Naive B cell (primary cell): Measurements from ENCODE around the gene HOXD9. TPM values are rescaled to one million over a fixed set of nuclear protein-coding genes. Genes with fewer than 3 reads are reported as not detected.

Experiments used
- ATAC-seq, 2 donors: fragments of 150-1000 bp; cut with Tn5 transposase; 2 replicates each; pipeline ENCODE4 v1.10.0; 2021; ENCODE audit warnings: low read depth in 2 of 2, mild to moderate bottlenecking in 2 of 2, moderate library complexity in 2 of 2
- DNase-seq: peaks from one replicate; pipeline ENCODE4 v3.0.0; 2022
- H3K27ac Mint-ChIP-seq, 6 donors: one replicate each; pipeline ENCODE4 v1.8.0; 2020 to 2022; ENCODE audit warnings: mild to moderate bottlenecking in 6 of 6, mixed read lengths in 6 of 6, moderate library complexity in 5 of 6, inconsistent platforms in 2 of 6
- H3K27me3 Mint-ChIP-seq, 3 donors: one replicate each; pipeline ENCODE4 v1.8.0; 2021 to 2022; ENCODE audit warnings: mixed read lengths in 3 of 3, mild to moderate bottlenecking in 1 of 3
- H3K36me3 Mint-ChIP-seq, 2 donors: one replicate each; pipeline ENCODE4 v1.8.0; 2020 to 2022; ENCODE audit warnings: mixed read lengths in 2 of 2, inconsistent platforms in 1 of 2, mild to moderate bottlenecking in 1 of 2
- H3K4me1 Mint-ChIP-seq, 3 donors: one replicate each; pipeline ENCODE4 v1.8.0; 2020 to 2022; ENCODE audit warnings: mixed read lengths in 3 of 3, inconsistent platforms in 1 of 3, mild to moderate bottlenecking in 1 of 3, moderate library complexity in 1 of 3
- H3K4me3 Mint-ChIP-seq, 8 donors: one replicate each; pipeline ENCODE4 v1.8.0; 2020 to 2022; ENCODE audit warnings: mild to moderate bottlenecking in 8 of 8, mixed read lengths in 8 of 8, moderate library complexity in 8 of 8, inconsistent platforms in 2 of 8
- H3K9me3 Mint-ChIP-seq, 7 donors: one replicate each; pipeline ENCODE4 v1.8.0; 2020 to 2022; ENCODE audit warnings: mixed read lengths in 7 of 7, mild to moderate bottlenecking in 5 of 7, inconsistent platforms in 2 of 7, moderate library complexity in 1 of 7
- polyA plus RNA-seq, 6 donors: library from polyadenylated mRNA; unstranded; fragments of 300-500 nt; fragmentation: Illumina TruSeq; gene quantifications; one replicate each; pipeline ENCODE4 v1.2.3, GENCODE V29; 2021; ENCODE audit warnings: low read depth in 6 of 6

Gene HOXD9
- polyA plus RNA-seq, 6 donors from 2014 or later, result not detected

GRCh38 chr2:176128982-176129796, 6.7 kb downstream of the HOXD9 start, which contains the start of gene HOXD8:
Gene HOXD8, plus strand, starts transcription at chr2:176129705. Its CDS starts 662 bp downstream, at chr2:176130367.
- Mint-ChIP-seq H3K4me3 (peak within 1 kb of the TSS; percentile 56 to 85 (median 78)), H3K27ac (peak within 1 kb of the TSS in 4 of 6 donors; percentile 75 to 97 (median 88)), H3K27me3 (peaks cover 76 to 78% (median 78%) of the 10 kb centered on the region in 3 donors), H3K9me3 (peaks cover 0 to 18% (median 7%) of the 10 kb centered on the region in 7 donors), H3K36me3 (peaks cover 0 to 4% of the 10 kb centered on the region in 2 donors), H3K4me1 (peaks cover 29 to 37% (median 29%) of the 10 kb centered on the region in 3 donors)
- no peak for ATAC-seq
- no peak for DNase-seq

- Mint-ChIP-seq H3K36me3 (peaks cover 0 to 4% of the 10 kb centered on the region in 2 donors), H3K9me3 (peaks cover 0 to 18% (median 7%) of the 10 kb centered on the region in 7 donors), H3K4me3 (peak overlapping the region in 6 of 8 donors; percentile 19 to 78 (median 62)), H3K4me1 (peaks cover 29 to 37% (median 29%) of the 10 kb centered on the region in 3 donors), H3K27me3 (peaks cover 74 to 78% (median 76%) of the 10 kb centered on the region in 3 donors), H3K27ac (peak overlapping the region in 1 of 6 donors; percentile 37)
- ATAC-seq, result peak in 1 of 2 donors; percentile 14
- no peak for DNase-seq
Observed at GRCh38 chr2:176129813-176130146, 7.3 kb downstream of the HOXD9 start.

DNA sequence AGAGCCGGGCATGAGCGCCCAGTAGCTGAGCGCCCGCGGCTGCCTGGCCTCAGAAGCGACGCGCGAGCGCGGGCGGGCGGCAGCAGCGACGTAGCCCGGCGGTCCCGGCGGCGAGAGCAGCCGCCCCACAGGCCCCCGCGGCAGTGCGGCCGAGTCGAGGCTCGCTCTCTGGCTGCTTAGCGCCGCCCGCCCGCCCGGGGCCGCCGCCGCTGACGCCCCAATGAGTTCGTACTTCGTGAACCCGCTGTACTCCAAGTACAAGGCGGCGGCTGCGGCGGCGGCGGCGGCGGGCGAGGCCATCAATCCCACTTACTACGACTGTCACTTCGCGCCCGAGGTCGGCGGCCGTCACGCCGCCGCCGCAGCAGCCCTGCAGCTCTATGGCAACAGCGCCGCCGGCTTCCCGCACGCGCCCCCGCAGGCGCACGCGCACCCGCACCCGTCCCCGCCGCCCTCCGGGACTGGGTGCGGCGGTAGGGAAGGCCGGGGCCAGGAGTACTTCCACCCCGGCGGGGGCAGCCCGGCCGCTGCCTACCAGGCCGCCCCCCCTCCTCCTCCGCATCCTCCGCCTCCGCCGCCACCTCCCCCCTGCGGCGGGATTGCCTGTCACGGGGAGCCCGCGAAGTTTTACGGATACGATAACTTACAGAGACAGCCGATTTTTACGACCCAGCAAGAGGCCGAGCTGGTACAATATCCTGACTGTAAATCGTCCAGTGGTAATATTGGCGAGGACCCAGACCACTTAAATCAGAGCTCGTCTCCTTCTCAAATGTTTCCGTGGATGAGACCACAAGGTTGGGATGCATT, 7.8 kb downstream of the HOXD9 start:
- ATAC-seq, result peak; percentile 18 to 23
- H3K27me3 Mint-ChIP-seq, result peaks cover 74 to 82% (median 76%) of the 10 kb centered on the region in 3 donors
- peaks cover 29 to 37% (median 31%) of the 10 kb centered on the region in 3 donors for H3K4me1 Mint-ChIP-seq
- no peak for DNase-seq
- H3K9me3 Mint-ChIP-seq, result peaks cover 0 to 18% (median 7%) of the 10 kb centered on the region in 7 donors
- peak overlapping the region; percentile 69 to 85 (median 82) for H3K4me3 Mint-ChIP-seq
- peak overlapping the region in 5 of 6 donors; percentile 30 to 87 (median 75) for H3K27ac Mint-ChIP-seq
- peaks cover 3 to 4% of the 10 kb centered on the region in 2 donors for H3K36me3 Mint-ChIP-seq

DNA sequence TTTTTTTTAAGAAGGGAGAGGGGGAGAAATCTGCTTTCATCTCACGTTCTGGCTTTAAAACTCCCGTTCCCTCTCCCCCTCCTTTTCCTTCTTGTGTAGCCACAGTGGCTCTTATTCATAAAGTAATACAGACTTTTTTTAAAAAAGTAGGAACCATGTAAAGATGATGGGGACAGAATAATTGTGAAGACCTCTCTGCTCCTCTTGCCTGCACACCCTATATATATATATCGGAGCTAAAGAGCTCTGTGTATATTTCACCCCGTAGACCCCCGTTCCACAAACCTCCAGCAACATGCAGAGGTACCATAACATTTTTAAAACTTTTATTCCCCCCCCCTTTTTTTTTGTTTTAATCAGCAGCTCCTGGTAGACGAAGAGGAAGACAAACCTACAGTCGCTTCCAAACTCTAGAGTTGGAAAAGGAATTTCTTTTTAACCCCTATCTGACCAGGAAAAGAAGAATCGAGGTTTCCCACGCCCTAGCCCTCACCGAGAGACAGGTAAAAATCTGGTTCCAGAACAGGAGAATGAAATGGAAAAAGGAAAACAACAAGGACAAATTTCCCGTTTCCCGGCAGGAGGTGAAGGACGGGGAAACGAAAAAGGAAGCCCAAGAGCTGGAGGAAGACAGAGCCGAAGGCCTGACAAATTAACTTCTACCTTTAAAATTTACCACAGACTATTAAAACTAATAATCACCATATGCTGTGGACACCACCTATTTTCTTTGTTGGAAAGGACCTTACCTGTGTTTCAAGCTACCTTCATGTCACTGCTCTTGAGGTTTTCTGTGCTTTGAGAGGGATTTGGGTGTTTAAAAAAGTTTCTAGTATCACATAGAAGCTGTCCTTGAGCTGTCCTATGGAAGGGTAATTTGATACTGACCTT, 8.7 kb downstream of the HOXD9 start:
- Mint-ChIP-seq H3K4me3 (peak overlapping the region; percentile 69 to 85 (median 82)), H3K4me1 (peaks cover 36 to 44% (median 39%) of the 10 kb centered on the region in 3 donors), H3K27ac (peak overlapping the region in 5 of 6 donors; percentile 30 to 87 (median 75)), H3K36me3 (peaks cover 4 to 12% of the 10 kb centered on the region in 2 donors), H3K9me3 (peaks cover 0 to 18% (median 10%) of the 10 kb centered on the region in 7 donors), H3K27me3 (peaks cover 76 to 83% (median 77%) of the 10 kb centered on the region in 3 donors)
- DNase-seq, result no peak
- no peak for ATAC-seq

DNA sequence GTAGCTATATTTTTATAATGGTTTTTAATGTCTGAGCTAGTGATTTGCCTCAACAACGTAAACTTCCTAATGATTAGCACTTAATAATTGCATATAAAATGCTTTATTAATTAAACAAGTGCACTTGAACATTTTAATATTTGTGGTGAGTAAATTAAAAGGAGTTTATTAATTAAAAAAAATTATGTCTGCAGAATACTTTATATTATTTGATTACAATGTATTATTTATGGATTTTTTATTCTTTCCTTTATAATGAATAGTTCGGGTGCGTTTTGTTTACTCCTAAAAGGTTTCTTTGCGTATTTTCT, 9.3 kb downstream of the HOXD9 start:
- Mint-ChIP-seq H3K36me3 (peaks cover 4 to 12% of the 10 kb centered on the region in 2 donors), H3K27ac (no peak overlapping the region), H3K4me3 (peak overlapping the region in 6 of 8 donors; percentile 10 to 88 (median 84)), H3K4me1 (peaks cover 38 to 44% (median 40%) of the 10 kb centered on the region in 3 donors), H3K27me3 (peaks cover 76 to 80% (median 77%) of the 10 kb centered on the region in 3 donors), H3K9me3 (peaks cover 0 to 18% (median 12%) of the 10 kb centered on the region in 7 donors)
- DNase-seq, result no peak
- no peak for ATAC-seq

GRCh38 chr2:176132205-176133171, 10.0 kb downstream of the HOXD9 start:
- H3K27ac Mint-ChIP-seq, result peak overlapping the region in 2 of 6 donors; percentile 88 to 93
- peaks cover 4 to 12% of the 10 kb centered on the region in 2 donors for H3K36me3 Mint-ChIP-seq
- ATAC-seq (no peak), DNase-seq (no peak)
- peaks cover 0 to 18% (median 12%) of the 10 kb centered on the region in 7 donors for H3K9me3 Mint-ChIP-seq
- peaks cover 76 to 79% (median 77%) of the 10 kb centered on the region in 3 donors for H3K27me3 Mint-ChIP-seq
- peak overlapping the region; percentile 10 to 88 (median 84) for H3K4me3 Mint-ChIP-seq
- peaks cover 37 to 44% (median 43%) of the 10 kb centered on the region in 3 donors for H3K4me1 Mint-ChIP-seq

DNA sequence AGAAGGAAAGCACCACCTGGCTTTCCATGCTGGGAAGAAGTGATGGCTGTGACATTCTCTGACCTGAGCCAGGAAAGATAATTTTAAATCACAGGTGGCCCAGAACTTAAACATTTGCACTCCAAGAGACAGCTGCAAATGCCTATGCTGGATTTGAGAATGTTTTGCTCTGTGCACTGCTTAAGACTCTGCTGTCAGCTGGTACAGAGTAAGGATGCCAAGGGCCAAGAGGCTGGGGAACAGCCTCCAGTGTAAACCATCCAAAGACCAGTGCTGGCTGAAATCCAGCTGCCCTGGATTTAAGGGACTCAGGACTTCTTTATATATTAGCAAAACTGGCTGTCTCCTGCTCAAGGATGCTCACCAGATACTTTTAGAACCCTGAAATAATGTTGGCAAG, 10.9 kb downstream of the HOXD9 start:
- peaks cover 4 to 15% of the 10 kb centered on the region in 2 donors for H3K36me3 Mint-ChIP-seq
- peaks cover 1 to 22% (median 12%) of the 10 kb centered on the region in 7 donors for H3K9me3 Mint-ChIP-seq
- no peak for DNase-seq
- no peak overlapping the region for H3K27ac Mint-ChIP-seq
- no peak overlapping the region for H3K4me3 Mint-ChIP-seq
- H3K4me1 Mint-ChIP-seq, result peaks cover 33 to 38% (median 36%) of the 10 kb centered on the region in 3 donors
- ATAC-seq, result no peak
- peaks cover 76 to 79% (median 77%) of the 10 kb centered on the region in 3 donors for H3K27me3 Mint-ChIP-seq

- peaks cover 77 to 79% (median 78%) of the 10 kb centered on the region in 3 donors for H3K27me3 Mint-ChIP-seq
- peaks cover 4 to 29% (median 12%) of the 10 kb centered on the region in 7 donors for H3K9me3 Mint-ChIP-seq
- H3K4me1 Mint-ChIP-seq, result peaks cover 29 to 35% (median 30%) of the 10 kb centered on the region in 3 donors
- peaks cover 4 to 21% of the 10 kb centered on the region in 2 donors for H3K36me3 Mint-ChIP-seq
- ATAC-seq, result no peak
- no peak overlapping the region for H3K27ac Mint-ChIP-seq
- H3K4me3 Mint-ChIP-seq, result peak overlapping the region in 2 of 8 donors; percentile 1 to 33
- DNase-seq, result no peak
Observed at GRCh38 chr2:176134035-176134434, 11.5 kb downstream of the HOXD9 start.

GRCh38 chr2:176135035-176135440, 12.5 kb downstream of the HOXD9 start:
- Mint-ChIP-seq H3K27ac (no peak overlapping the region), H3K36me3 (peaks cover 4 to 26% of the 10 kb centered on the region in 2 donors), H3K4me1 (peaks cover 27 to 38% (median 30%) of the 10 kb centered on the region in 3 donors), H3K4me3 (peak overlapping the region in 3 of 8 donors; percentile 52 to 78 (median 77)), H3K9me3 (peaks cover 4 to 39% (median 16%) of the 10 kb centered on the region in 7 donors), H3K27me3 (peaks cover 83 to 86% (median 83%) of the 10 kb centered on the region in 3 donors)
- DNase-seq (no peak), ATAC-seq (no peak)

- Mint-ChIP-seq H3K4me1 (peaks cover 27 to 39% (median 31%) of the 10 kb centered on the region in 3 donors), H3K9me3 (peaks cover 4 to 41% (median 19%) of the 10 kb centered on the region in 7 donors), H3K36me3 (peaks cover 4 to 33% of the 10 kb centered on the region in 2 donors), H3K27ac (peak overlapping the region in 1 of 6 donors; percentile 89), H3K27me3 (peaks cover 81 to 84% (median 81%) of the 10 kb centered on the region in 3 donors), H3K4me3 (peak overlapping the region in 6 of 8 donors; percentile 41 to 78 (median 50))
- no peak for ATAC-seq
- DNase-seq, result no peak
Observed at GRCh38 chr2:176136374-176137251, 14.1 kb downstream of the HOXD9 start.

GRCh38 chr2:176137252-176137580, 14.7 kb downstream of the HOXD9 start:
- peak overlapping the region in 3 of 8 donors; percentile 21 to 47 (median 25) for H3K4me3 Mint-ChIP-seq
- DNase-seq, result no peak
- peaks cover 3 to 35% of the 10 kb centered on the region in 2 donors for H3K36me3 Mint-ChIP-seq
- peaks cover 83 to 85% (median 84%) of the 10 kb centered on the region in 3 donors for H3K27me3 Mint-ChIP-seq
- ATAC-seq, result no peak
- H3K4me1 Mint-ChIP-seq, result peaks cover 25 to 36% (median 29%) of the 10 kb centered on the region in 3 donors
- no peak overlapping the region for H3K27ac Mint-ChIP-seq
- peaks cover 4 to 40% (median 19%) of the 10 kb centered on the region in 7 donors for H3K9me3 Mint-ChIP-seq
